ENCODE results near the gene CWC27.

DNA sequence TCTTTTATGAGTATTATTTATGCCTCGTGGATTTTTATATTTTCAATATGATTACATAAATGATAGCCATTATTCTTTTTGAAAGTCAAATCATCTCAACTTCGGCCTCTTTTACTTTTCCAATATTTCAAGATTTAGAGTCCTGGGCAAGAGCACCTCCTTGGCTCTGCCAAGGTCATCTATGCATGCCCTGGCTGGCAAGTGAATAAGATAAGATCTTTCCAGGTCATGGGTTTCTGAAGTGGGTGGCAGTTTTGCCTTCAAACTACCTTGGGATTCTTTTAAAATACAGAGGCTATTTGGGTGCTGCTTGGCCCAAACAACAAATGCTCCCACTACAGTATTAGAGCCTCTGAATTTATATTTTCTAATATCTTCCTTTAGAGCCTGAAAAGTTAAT is 95.4 kb downstream of the CWC27 start:
- TF ChIP-seq RNF2 (IDR thresholded peaks at IDR 0.05; ENCODE audit: borderline replicate concordance, low read depth) = no peak
- no peak for TF ChIP-seq POLR2A (IDR thresholded peaks at IDR 0.05; ENCODE audit: low read length)
- no peak for TF ChIP-seq RAD21 (conservative IDR thresholded peaks at IDR 0.05 in 1 of 2, IDR thresholded peaks at IDR 0.05 in 1 of 2)
- TF ChIP-seq, protein P1, sequence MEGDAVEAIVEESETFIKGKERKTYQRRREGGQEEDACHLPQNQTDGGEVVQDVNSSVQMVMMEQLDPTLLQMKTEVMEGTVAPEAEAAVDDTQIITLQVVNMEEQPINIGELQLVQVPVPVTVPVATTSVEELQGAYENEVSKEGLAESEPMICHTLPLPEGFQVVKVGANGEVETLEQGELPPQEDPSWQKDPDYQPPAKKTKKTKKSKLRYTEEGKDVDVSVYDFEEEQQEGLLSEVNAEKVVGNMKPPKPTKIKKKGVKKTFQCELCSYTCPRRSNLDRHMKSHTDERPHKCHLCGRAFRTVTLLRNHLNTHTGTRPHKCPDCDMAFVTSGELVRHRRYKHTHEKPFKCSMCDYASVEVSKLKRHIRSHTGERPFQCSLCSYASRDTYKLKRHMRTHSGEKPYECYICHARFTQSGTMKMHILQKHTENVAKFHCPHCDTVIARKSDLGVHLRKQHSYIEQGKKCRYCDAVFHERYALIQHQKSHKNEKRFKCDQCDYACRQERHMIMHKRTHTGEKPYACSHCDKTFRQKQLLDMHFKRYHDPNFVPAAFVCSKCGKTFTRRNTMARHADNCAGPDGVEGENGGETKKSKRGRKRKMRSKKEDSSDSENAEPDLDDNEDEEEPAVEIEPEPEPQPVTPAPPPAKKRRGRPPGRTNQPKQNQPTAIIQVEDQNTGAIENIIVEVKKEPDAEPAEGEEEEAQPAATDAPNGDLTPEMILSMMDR (IDR thresholded peaks at IDR 0.05) = no peak
- no peak for TF ChIP-seq EHF (CRISPR knock-in tag; IDR thresholded peaks at IDR 0.05)
- no peak for TF ChIP-seq KDM5A (IDR thresholded peaks at IDR 0.05)
- no peak for TF ChIP-seq SMC3 (IDR thresholded peaks at IDR 0.05)
- TF ChIP-seq TP53 (CRISPR knock-in tag; IDR thresholded peaks at IDR 0.05) = no peak
- no peak for TF ChIP-seq MAZ (IDR thresholded peaks at IDR 0.05; ENCODE audit: borderline replicate concordance, low read depth, low read length)
- TF ChIP-seq CEBPB (IDR thresholded peaks at IDR 0.05) = no peak
- TF ChIP-seq, protein P2, sequence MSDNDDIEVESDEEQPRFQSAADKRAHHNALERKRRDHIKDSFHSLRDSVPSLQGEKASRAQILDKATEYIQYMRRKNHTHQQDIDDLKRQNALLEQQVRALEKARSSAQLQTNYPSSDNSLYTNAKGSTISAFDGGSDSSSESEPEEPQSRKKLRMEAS (IDR thresholded peaks at IDR 0.05) = no peak
- no peak for TF ChIP-seq JUNB (IDR thresholded peaks at IDR 0.05)
